GM18499 (cell line): ENCODE results near the gene DDR2.
"Not testable (repeated sequence)": the region's sequence is repeated elsewhere in the genome, so short reads cannot be mapped to it uniquely, and the experiment has no call there.

Experiments used
- ATAC-seq: cut with Tn5 transposase; IDR thresholded peaks from one replicate; pipeline ENCODE4 v1.9.1; 2021; ENCODE audit warnings: moderate number of reproducible peaks; ENCODE audit not compliant: insufficient read depth, unreplicated experiment

DDR2 gene

DNA sequence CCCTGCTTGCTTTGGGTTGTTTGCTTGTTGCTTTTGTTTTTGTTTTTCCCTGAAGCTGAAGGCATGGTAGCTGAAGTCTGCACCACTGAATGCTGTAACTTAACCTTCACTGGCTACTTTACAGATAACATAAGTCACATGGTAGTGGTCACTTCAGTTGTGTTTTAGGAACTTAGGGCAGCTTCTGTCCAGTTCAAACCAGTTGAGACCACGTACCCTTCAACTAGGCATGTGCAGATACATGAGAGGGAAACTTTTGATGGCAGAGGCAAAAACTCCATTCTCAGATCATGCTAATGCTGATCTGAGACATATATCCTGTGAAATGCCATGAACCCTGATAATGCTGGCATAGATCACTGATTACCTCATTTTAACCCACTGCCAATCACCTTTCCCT, 186.4 kb downstream of the DDR2 start:
- ATAC-seq = not testable (repeated sequence)

DNA sequence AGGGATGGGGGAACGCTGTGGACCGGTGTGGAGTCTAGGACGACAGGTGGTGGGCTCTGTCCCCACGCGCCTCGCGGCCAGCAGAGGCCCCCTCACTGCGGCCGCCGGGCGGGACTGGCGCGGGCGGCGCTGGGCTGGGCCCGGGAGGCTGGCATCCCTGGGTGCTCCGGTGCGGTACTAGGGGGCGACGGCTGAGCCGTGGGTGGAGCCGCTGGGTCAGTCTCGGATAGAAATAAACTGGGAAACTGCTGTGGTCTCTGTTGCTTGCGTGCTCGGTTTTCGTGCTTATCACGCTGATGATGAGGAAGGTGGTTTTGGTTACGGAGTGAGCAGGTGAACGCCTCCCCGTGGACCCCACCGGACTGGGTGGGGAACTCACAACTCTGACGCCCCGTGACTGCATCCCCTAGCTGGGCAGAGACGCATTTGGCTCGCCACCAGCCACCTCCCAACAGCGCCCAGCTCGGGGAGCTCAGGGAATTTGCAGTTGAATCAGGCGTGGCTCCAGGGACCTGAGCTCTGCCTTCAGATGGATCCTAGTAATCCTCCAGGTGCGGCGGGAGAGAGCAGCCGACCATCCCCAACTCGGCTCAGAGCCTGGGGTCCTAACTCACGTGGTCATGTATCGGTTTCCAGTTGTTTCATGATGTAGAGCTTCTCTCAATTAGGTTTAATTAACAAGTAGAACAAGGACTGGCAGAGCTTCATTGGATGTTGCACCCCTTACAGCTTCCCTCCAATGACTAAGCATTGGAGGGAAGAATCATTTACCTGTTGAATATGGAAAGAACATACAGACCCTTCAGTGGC, 190.3 kb downstream of the DDR2 start:
- ATAC-seq = no peak

GRCh38 chr1:162823231-162823630, 191.0 kb downstream of the DDR2 start:
- no peak for ATAC-seq

- no peak for ATAC-seq
Observed at GRCh38 chr1:162823771-162824525, 191.7 kb downstream of the DDR2 start.

- ATAC-seq = no peak
Observed at GRCh38 chr1:162829268-162829667, 197.0 kb downstream of the DDR2 start.

- ATAC-seq = no peak
Observed at GRCh38 chr1:162832470-162832869, 200.2 kb downstream of the DDR2 start.

- peak; percentile 93 for ATAC-seq
Observed at GRCh38 chr1:162835157-162835899, 203.1 kb downstream of the DDR2 start.
